ENCODE measurements around the gene C5AR1.

The C5AR1 gene

DNA sequence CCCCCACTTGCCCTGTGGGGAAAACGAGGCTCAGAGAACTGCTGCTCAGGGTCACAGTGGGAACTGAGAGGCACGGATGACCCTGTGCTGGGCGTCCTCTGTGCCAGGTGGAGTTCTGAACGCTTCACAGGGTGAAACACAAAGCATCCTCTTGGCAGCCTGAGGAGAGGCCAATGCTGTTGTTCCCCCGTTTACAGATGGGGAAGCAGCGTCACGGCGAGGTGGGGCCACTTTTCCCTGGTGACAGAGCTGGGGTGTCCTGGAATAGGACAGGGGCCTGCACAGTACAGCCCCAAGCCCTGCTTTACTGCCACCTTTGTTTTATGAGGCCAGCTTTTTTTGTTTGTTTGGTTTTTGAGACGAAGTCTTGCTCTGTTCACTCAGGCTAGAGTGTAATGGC lies 61.6 kb downstream of the C5AR1 start:
- DNase-seq, result no peak
